ENCODE measurements around the gene DIO1.

DNA sequence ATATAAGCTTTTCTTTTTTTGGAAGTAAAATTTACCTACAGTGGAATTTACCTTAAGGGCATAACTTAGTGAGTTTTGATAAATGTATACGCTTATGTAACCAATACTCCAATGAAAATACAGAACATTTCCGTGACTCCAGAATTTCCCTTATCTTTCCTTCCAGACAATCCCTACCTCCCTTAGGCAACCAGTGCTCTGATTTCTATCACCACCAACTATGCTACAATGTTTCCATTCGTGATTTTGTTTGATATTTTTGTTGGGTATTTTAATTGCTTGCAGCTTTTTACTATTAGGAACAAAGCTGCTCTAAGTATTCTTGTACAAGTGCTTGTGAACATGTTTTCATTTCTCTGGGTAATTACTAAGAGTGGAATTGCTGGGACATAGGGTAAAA lies 36.9 kb downstream of the DIO1 start:
- TF ChIP-seq, protein P1, sequence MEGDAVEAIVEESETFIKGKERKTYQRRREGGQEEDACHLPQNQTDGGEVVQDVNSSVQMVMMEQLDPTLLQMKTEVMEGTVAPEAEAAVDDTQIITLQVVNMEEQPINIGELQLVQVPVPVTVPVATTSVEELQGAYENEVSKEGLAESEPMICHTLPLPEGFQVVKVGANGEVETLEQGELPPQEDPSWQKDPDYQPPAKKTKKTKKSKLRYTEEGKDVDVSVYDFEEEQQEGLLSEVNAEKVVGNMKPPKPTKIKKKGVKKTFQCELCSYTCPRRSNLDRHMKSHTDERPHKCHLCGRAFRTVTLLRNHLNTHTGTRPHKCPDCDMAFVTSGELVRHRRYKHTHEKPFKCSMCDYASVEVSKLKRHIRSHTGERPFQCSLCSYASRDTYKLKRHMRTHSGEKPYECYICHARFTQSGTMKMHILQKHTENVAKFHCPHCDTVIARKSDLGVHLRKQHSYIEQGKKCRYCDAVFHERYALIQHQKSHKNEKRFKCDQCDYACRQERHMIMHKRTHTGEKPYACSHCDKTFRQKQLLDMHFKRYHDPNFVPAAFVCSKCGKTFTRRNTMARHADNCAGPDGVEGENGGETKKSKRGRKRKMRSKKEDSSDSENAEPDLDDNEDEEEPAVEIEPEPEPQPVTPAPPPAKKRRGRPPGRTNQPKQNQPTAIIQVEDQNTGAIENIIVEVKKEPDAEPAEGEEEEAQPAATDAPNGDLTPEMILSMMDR (IDR thresholded peaks at IDR 0.05) = no peak
- TF ChIP-seq POLR2A (IDR thresholded peaks at IDR 0.05) = no peak

Measured in tibial nerve (tissue), 3 donors.